ENCODE results near the gene ADGRV1.

GRCh38 chr5:90636948-90637347, 78.4 kb downstream of the ADGRV1 start:
- TF ChIP-seq NFRKB (IDR thresholded peaks at IDR 0.05) (no peak), ELF4 (IDR thresholded peaks at IDR 0.05) (no peak), BHLHE40 (IDR thresholded peaks at IDR 0.05; ENCODE audit: borderline replicate concordance) (no peak), FOXM1 (IDR thresholded peaks at IDR 0.05; ENCODE audit: borderline replicate concordance) (no peak), FOXK2 (IDR thresholded peaks at IDR 0.05) (no peak), PKNOX1 (IDR thresholded peaks at IDR 0.05) (no peak), SP1 (IDR thresholded peaks at IDR 0.05) (no peak), FOXA1 (IDR thresholded peaks at IDR 0.05) (no peak), CTBP1 (IDR thresholded peaks at IDR 0.05; ENCODE audit: borderline replicate concordance) (no peak), L3MBTL2 (conservative IDR thresholded peaks at IDR 0.05) (no peak), ARNT (IDR thresholded peaks at IDR 0.05) (no peak)
